WTC11 (cell line): Measurements from ENCODE around the gene STRIT1. TPM values are rescaled to one million over a fixed set of nuclear protein-coding genes. Genes with fewer than 3 reads are reported as not detected.
"Not testable (repeated sequence)": the region's sequence is repeated elsewhere in the genome, so short reads cannot be mapped to it uniquely, and the experiment has no call there.

Source experiments
- ATAC-seq: fragments of 200-7000 bp; cut with Tn5 transposase; 2 replicates; pipeline ENCODE4 v1.10.0; 2021; ENCODE audit warnings: mild to moderate bottlenecking, moderate library complexity
- CTCF ChIA-PET: fragments of 300-600 bp; sonication (Branson Sonifier 250); formaldehyde crosslinking; loops from one replicate; lab custom pipeline; 2021; ENCODE audit warnings: antibody characterized with exemption; lab: Charles Lee
- POLR2A ChIA-PET: fragments of 350-600 bp; sonication (Branson Sonifier 250); formaldehyde crosslinking; loops from one replicate; lab custom pipeline; 2021; ENCODE audit warnings: antibody characterized with exemption; lab: Charles Lee
- DNase-seq: peaks from one replicate; pipeline ENCODE4 v3.0.0; 2021; ENCODE audit warnings: low spot score
- H3K27ac Mint-ChIP-seq: 2 replicates; pipeline ENCODE4 v1.8.0; 2021; ENCODE audit warnings: mixed read lengths
- H3K27me3 Mint-ChIP-seq: 2 replicates; pipeline ENCODE4 v1.8.0; 2021; ENCODE audit warnings: low read depth, mild to moderate bottlenecking, moderate library complexity, mixed read lengths
- H3K36me3 Mint-ChIP-seq: 2 replicates; pipeline ENCODE4 v1.8.0; 2021; ENCODE audit warnings: mixed read lengths
- H3K4me1 Mint-ChIP-seq: 2 replicates; pipeline ENCODE4 v1.8.0; 2022; ENCODE audit warnings: mixed read lengths
- H3K4me3 Mint-ChIP-seq: 2 replicates; pipeline ENCODE4 v1.8.0; 2021; ENCODE audit warnings: mild to moderate bottlenecking, moderate library complexity, mixed read lengths
- H3K9me3 Mint-ChIP-seq: 2 replicates; pipeline ENCODE4 v1.8.0; 2021; ENCODE audit warnings: mixed read lengths
- E2F1 ChIP-seq: sonication (generic); formaldehyde crosslinking; IDR thresholded peaks from 2 replicates; pipeline ENCODE4 v1.8.0; 2022; ENCODE audit warnings: mild to moderate bottlenecking, missing genetic modification reagents
- IRF2 ChIP-seq: sonication (generic); formaldehyde crosslinking; IDR thresholded peaks from 2 replicates; pipeline ENCODE4 v1.8.0; 2022; ENCODE audit warnings: low read depth, missing genetic modification reagents, borderline replicate concordance
- MLX ChIP-seq: sonication (generic); formaldehyde crosslinking; IDR thresholded peaks from 2 replicates; pipeline ENCODE4 v1.8.1; 2023; ENCODE audit warnings: mild to moderate bottlenecking, missing genetic modification reagents, moderate library complexity
- MYBL2 ChIP-seq: sonication (generic); formaldehyde crosslinking; IDR thresholded peaks from 2 replicates; pipeline ENCODE4 v1.8.1; 2023; ENCODE audit warnings: mild to moderate bottlenecking, moderate library complexity, missing genetic modification reagents
- NR1H2 ChIP-seq: sonication (generic); formaldehyde crosslinking; IDR thresholded peaks from 2 replicates; pipeline ENCODE4 v1.9.0; 2021; ENCODE audit warnings: mild to moderate bottlenecking, moderate library complexity, missing genetic modification reagents
- TEAD1 ChIP-seq: sonication (generic); formaldehyde crosslinking; IDR thresholded peaks from 2 replicates; pipeline ENCODE4 v1.8.0; 2022; ENCODE audit warnings: mild to moderate bottlenecking, missing genetic modification reagents
- ZMAT4 ChIP-seq: fragments of 250-450 bp; sonication (Bioruptor Pico); IDR thresholded peaks from 2 replicates; pipeline ENCODE4 v1.9.0; 2021; ENCODE audit warnings: mild to moderate bottlenecking
- ZNF423 ChIP-seq: fragments of 250-450 bp; sonication (Bioruptor Pico); IDR thresholded peaks from 2 replicates; pipeline ENCODE4 v2.1.2; 2022; ENCODE audit warnings: mild to moderate bottlenecking, moderate library complexity
- total RNA-seq: library from RNA; stranded (reverse); gene quantifications from 3 replicates; pipeline ENCODE4 v1.2.3, GENCODE V29; 2021
- TF ChIP-seq, protein P1 (sequence below): fragments of 250-450 bp; sonication (Bioruptor Pico); conservative IDR thresholded peaks from 2 replicates; pipeline ENCODE4 v1.9.0; 2021; ENCODE audit warnings: mild to moderate bottlenecking
- TF ChIP-seq, protein P2 (sequence below): fragments of 250-450 bp; sonication (Bioruptor Pico); IDR thresholded peaks from 2 replicates; pipeline ENCODE4 v2.1.2; 2022; ENCODE audit warnings: mild to moderate bottlenecking, moderate library complexity

Gene STRIT1
- total RNA-seq, 1 experiment from 2014 or later = 0.33 TPM

- H3K4me1 Mint-ChIP-seq = peaks cover 5% of the 10 kb centered on the region
- peak; percentile 66 for ATAC-seq
- H3K27me3 Mint-ChIP-seq = no peaks in the 10 kb centered on the region; the same call in 1 of the 2 replicates
- H3K36me3 Mint-ChIP-seq = no peaks in the 10 kb centered on the region; the same call in 1 of the 2 replicates
- peaks cover 13% of the 10 kb centered on the region for H3K9me3 Mint-ChIP-seq
- peak; percentile 52; the same call in 1 of the 2 replicates for TF ChIP-seq TEAD1
- no peak for TF ChIP-seq MYBL2 (CRISPR knock-in tag)
- no peak for TF ChIP-seq IRF2 (CRISPR knock-in tag)
- TF ChIP-seq E2F1 (CRISPR knock-in tag) = no peak
- ChIA-PET POLR2A (no interaction called here), CTCF (no interaction called here)
- DNase-seq = no peak
- H3K27ac Mint-ChIP-seq = peak overlapping the region; percentile 93
- peak overlapping the region; percentile 21 for H3K4me3 Mint-ChIP-seq
These were observed 11.6 kb downstream of the STRIT1 start for GRCh38 chr3:155281912-155282311.

DNA sequence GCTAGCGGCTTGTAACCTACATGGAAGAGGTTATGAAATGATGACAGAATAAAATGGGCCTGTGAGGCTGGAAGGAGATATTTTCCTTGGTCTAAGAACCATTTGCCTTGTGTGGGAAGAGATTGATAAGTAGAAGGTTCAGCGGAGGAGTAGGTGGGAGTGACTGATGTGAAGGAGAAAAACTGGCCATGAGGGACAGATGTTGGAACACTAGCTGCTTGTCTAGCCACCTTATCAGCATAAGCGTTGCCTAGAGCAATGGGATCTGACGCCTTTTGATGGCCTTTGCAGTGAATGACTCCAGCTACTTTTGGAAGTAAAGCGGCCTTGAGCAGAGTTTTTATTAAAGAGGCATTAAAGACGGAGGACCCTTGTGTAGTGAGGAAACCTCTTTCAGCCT is 17.4 kb downstream of the STRIT1 start:
- Mint-ChIP-seq H3K9me3 (peaks cover 29% of the 10 kb centered on the region), H3K36me3 (peaks cover 29% of the 10 kb centered on the region), H3K4me1 (peaks cover 15% of the 10 kb centered on the region)
- CTCF ChIA-PET, POLR2A ChIA-PET, H3K4me3 Mint-ChIP-seq, H3K27ac Mint-ChIP-seq, DNase-seq, H3K27me3 Mint-ChIP-seq, ATAC-seq: not testable (repeated sequence)

GRCh38 chr3:155275159-155275754 is 18.2 kb downstream of the STRIT1 start:
- H3K36me3 Mint-ChIP-seq = peaks cover 34% of the 10 kb centered on the region
- H3K27ac Mint-ChIP-seq, CTCF ChIA-PET, H3K27me3 Mint-ChIP-seq, H3K4me3 Mint-ChIP-seq, ATAC-seq, DNase-seq, POLR2A ChIA-PET: not testable (repeated sequence)
- peaks cover 16% of the 10 kb centered on the region for H3K4me1 Mint-ChIP-seq
- H3K9me3 Mint-ChIP-seq = peaks cover 25% of the 10 kb centered on the region

GRCh38 chr3:155274435-155274834 is 19.0 kb downstream of the STRIT1 start:
- H3K27ac Mint-ChIP-seq, POLR2A ChIA-PET, H3K4me3 Mint-ChIP-seq, DNase-seq, CTCF ChIA-PET, ATAC-seq, H3K27me3 Mint-ChIP-seq: not testable (repeated sequence)
- Mint-ChIP-seq H3K36me3 (peaks cover 34% of the 10 kb centered on the region), H3K4me1 (peaks cover 20% of the 10 kb centered on the region), H3K9me3 (peaks cover 20% of the 10 kb centered on the region)

DNA sequence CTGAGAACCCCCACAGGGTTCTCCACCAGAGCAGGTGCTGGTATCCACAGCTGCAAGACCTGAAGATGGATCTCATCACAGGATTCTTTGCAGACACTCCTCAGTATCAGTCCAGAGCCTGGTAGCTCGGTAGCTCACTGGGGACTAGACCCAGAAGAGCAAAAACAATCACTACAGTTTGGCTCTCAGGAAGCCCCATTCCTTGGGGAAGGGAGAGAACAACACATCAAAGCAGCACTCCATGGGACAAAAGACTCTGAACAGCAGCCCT is 22.2 kb downstream of the STRIT1 start:
- peaks cover 20% of the 10 kb centered on the region for H3K9me3 Mint-ChIP-seq
- H3K27ac Mint-ChIP-seq = peak overlapping the region; percentile 17; the same call in 1 of the 2 replicates

More for the DNA sequence above, 22.2 kb downstream of the STRIT1 start:
- Mint-ChIP-seq H3K27me3 (no peaks in the 10 kb centered on the region), H3K4me3 (no peak overlapping the region), H3K36me3 (peaks cover 42% of the 10 kb centered on the region), H3K4me1 (peaks cover 20% of the 10 kb centered on the region)
- ATAC-seq (no peak), DNase-seq (no peak)
- ChIA-PET POLR2A (no interaction called here), CTCF (no interaction called here)
- no peak for TF ChIP-seq ZMAT4 (CRISPR knock-in tag)
- TF ChIP-seq, protein P1, sequence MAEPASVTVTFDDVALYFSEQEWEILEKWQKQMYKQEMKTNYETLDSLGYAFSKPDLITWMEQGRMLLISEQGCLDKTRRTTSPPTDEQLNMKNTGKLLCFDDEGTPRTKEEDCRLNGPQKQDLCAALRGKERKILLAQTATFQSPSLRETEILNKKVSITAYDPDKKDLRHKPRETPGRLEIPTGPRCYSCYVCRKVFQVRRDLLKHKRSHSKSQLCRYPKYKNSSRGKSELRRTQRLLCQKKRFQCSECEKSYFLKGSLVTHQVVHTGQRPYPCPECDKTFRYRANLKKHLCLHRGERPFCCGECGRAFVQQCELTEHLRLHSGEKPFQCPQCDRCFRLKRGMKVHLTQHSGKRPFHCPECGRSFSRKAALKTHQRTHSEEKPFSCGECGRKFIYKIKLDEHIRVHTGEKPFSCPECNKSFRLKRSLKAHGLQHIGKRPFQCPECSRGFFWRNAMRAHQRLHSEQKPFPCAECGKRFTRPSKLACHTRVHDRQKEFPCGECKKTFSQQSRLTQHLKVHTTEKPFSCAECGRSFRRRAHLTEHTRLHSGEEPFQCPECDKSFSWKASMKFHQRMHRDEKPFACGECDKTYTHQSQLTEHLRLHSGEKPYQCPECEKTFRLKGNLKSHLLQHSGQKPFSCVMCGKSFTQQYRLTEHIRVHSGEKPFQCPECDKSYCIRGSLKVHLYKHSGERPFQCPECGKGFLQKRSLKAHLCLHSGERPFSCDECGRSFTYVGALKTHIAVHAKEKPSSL (CRISPR knock-in tag) = no peak
- TF ChIP-seq, protein P2, sequence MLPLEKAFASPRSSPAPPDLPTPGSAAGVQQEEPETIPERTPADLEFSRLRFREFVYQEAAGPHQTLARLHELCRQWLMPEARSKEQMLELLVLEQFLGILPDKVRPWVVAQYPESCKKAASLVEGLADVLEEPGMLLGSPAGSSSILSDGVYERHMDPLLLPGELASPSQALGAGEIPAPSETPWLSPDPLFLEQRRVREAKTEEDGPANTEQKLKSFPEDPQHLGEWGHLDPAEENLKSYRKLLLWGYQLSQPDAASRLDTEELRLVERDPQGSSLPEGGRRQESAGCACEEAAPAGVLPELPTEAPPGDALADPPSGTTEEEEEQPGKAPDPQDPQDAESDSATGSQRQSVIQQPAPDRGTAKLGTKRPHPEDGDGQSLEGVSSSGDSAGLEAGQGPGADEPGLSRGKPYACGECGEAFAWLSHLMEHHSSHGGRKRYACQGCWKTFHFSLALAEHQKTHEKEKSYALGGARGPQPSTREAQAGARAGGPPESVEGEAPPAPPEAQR (CRISPR knock-in tag) = no peak
- no peak for TF ChIP-seq ZNF423
- no peak for TF ChIP-seq MLX (CRISPR knock-in tag)
- TF ChIP-seq E2F1 (CRISPR knock-in tag) = no peak
- no peak for TF ChIP-seq NR1H2 (CRISPR knock-in tag)
